NCI-H774 (cell line): ENCODE results near the gene STAT3.
"Not testable (repeated sequence)": the region's sequence is repeated elsewhere in the genome, so short reads cannot be mapped to it uniquely, and the experiment has no call there.

Source experiments
- DNase-seq: peaks from one replicate; lab custom pipeline; 2025; lab: John Stamatoyannopoulos, UW

Gene STAT3

GRCh38 chr17:42380935-42381334 is 7.3 kb downstream of the STAT3 start:
- DNase-seq, result no peak

DNA sequence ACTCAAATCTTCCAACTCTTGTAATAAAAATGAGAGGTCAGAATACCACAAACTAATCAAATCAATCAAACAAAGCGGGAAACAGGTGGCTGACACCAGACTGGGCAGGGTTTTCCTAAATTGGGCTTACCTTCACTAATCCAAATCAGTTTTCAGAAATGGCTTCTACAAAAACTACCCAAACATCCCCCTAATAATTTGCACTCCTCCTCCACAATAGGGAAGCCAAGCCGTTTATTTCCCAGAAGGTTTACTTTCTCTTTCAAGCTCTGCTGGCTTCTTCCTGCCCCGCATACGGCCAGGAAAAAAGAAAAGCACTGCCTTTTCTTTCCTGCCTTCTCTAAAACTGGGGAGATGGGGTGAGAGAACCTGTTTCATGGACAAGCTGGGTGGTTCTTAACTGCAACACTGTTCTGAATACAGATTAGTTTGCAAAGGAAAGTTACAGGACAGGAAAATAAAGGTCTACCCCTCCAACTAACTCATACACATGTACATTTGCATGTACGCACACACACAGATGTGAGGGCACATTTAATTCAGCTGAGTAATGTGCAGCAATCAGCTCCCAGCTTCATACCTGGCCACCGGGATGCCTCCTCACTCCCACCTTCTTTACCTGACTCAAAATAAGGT is 9.2 kb downstream of the STAT3 start:
- peak; percentile 42 for DNase-seq

GRCh38 chr17:42378359-42378958 is 9.8 kb downstream of the STAT3 start:
- no peak for DNase-seq

GRCh38 chr17:42373896-42374295 is 14.3 kb downstream of the STAT3 start:
- no peak for DNase-seq

- DNase-seq, result no peak
Measured at GRCh38 chr17:42372142-42372541, 16.1 kb downstream of the STAT3 start.

- not testable (repeated sequence) for DNase-seq
Measured at GRCh38 chr17:42368797-42369561, 19.3 kb downstream of the STAT3 start.

- DNase-seq, result not testable (repeated sequence)
Measured at GRCh38 chr17:42368310-42368709, 19.9 kb downstream of the STAT3 start.

- DNase-seq, result not testable (repeated sequence)
Measured at GRCh38 chr17:42366176-42367023, 21.8 kb downstream of the STAT3 start.

GRCh38 chr17:42365136-42365535 is 23.1 kb downstream of the STAT3 start:
- DNase-seq, result no peak

- DNase-seq, result no peak
Measured at GRCh38 chr17:42363767-42364585, 24.3 kb downstream of the STAT3 start.

- no peak for DNase-seq
Measured at GRCh38 chr17:42363231-42363630, 25.0 kb downstream of the STAT3 start.

DNA sequence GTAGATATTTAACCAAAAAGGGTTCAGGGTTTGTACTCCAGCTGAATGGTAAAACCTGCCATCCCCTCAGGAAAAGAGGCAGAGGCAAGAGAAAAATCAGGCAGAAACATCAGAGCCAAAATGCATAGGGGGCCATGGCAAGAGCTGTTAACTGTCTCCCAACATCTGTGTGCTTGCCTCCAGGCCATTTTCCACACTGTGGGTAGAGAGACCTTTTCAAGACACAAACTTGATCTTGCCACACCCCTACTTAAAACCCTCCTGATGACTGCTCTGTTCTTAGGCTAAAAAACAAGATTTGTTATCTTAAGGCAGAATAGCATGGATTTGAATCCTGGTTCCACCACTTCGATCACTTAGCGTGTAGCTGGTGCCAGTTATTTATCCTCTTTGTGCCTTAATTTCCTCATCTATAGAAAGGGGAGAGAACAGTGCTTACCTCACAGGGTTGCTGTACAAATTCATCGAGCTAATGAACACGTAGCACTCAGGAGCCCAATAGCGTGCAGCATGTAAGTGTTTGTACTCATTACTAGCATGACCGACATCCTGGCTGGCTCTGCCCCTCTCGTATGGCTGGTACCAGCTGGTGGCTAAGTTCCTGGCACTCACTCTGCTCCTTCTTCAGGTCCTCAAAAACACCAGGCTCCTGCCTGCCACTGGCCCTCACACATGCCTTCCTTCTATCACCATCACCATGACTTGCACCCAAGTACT is 25.8 kb downstream of the STAT3 start:
- DNase-seq, result peak; percentile 74

- no peak for DNase-seq
Measured at GRCh38 chr17:42361781-42362186, 26.5 kb downstream of the STAT3 start.

- not testable (repeated sequence) for DNase-seq
Measured at GRCh38 chr17:42360388-42360787, 27.9 kb downstream of the STAT3 start.

GRCh38 chr17:42359133-42359532 is 29.1 kb downstream of the STAT3 start:
- no peak for DNase-seq

DNA sequence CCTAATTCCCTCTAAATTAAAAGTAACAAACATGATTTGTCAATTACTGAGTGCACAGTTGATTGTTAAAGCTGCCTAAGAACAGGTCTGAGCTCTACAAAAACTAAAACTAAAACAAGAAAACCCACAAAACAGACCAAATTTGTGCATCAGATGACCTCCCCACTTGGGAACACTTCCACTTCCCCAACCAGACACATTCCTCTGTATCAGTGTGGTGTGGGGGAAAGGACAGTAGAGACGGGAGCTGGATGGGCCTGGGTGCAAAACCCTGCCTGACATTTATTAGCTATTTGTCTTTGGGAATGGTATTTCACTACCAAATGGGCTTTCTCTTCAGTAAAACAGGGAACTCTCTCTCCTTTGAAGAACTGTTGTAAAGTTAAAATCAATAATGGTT is 29.8 kb downstream of the STAT3 start:
- no peak for DNase-seq

DNA sequence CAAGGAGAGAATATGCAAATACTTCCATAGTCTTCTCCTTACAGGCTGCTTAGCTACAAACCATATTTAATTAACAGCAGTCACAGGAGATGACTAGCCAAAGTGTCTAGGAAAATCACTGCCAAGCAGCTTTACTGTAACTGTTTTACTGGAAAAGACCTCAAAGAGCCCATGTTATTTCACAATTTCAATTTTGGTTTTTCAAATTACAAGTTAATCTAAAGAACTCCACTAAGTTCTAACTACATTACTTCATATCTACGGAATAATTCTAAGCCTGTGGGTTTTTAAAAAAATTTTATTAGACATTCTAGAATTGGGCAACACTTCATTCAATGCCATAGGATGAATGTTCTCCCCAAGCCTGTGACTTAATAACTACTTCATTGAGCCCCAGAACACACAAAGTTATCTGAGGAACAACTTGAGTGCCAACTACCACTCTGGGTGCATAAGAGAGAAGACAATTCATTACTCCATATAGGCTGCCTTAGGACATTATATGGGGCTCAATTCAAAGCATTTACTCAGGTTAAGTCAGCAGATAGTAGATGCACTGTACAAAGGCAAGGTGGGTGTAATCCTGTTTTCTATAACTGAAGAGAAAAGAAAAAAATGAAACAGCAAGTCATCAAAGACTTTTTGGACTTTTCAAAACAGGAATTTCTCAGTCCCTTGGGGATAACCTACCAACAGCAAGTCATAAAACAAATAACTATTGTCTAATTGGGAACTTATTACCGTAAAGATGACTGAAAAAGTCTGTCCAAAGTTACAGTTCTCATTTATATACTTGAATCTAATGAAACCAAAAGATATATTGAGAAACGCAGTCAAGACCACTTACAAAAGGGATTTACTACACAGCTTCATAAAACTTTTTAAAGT is 33.0 kb downstream of the STAT3 start:
- DNase-seq, result no peak

GRCh38 chr17:42348104-42348503 is 40.1 kb downstream of the STAT3 start:
- DNase-seq, result no peak

- no peak for DNase-seq
Measured at GRCh38 chr17:42347606-42348005, 40.6 kb downstream of the STAT3 start.

- no peak for DNase-seq
Measured at GRCh38 chr17:42347198-42347597, 41.0 kb downstream of the STAT3 start.
